Epithelial cell of proximal tubule (primary cell): ENCODE data around the gene EPOP. TPM values are rescaled to one million over a fixed set of nuclear protein-coding genes. Genes with fewer than 3 reads are reported as not detected.

Experiments
- total RNA-seq: library from RNA; depleted of rRNA; stranded (reverse); fragments of >200 nt; gene quantifications from 2 replicates; pipeline ENCODE4 v1.2.3, GENCODE V29; 2015

Gene EPOP
- total RNA-seq, 1 donor from 2014 or later, result 4.1 TPM

Other genes with a start within 250 kb of the EPOP start
- 28.4 and 42.3 TPM in 2 replicates for gene ARHGAP23, start 246.5 kb downstream of the EPOP start, total RNA-seq
- gene SRCIN1, start 69.0 kb downstream of the EPOP start, total RNA-seq, result 0.07 and 2.1 TPM in 2 replicates
- 25.0 and 34.2 TPM in 2 replicates for gene MLLT6, start 30.3 kb upstream of the EPOP start, total RNA-seq
- gene CISD3, start 55.4 kb upstream of the EPOP start, total RNA-seq, result 9.4 and 19.3 TPM in 2 replicates
- 6.1 and 7.6 TPM in 2 replicates for gene PCGF2, start 73.4 kb upstream of the EPOP start, total RNA-seq
- 311 and 436 TPM in 2 replicates for gene PSMB3, start 77.8 kb upstream of the EPOP start, total RNA-seq
- gene PIP4K2B, start 124.6 kb upstream of the EPOP start, total RNA-seq, result 20.9 and 39.0 TPM in 2 replicates
- 9.6 and 13.9 TPM in 2 replicates for gene CWC25, start 150.4 kb upstream of the EPOP start, total RNA-seq
- 1,471 and 1,718 TPM in 2 replicates for gene RPL23, start 178.8 kb upstream of the EPOP start, total RNA-seq
- gene LASP1, start 195.1 kb upstream of the EPOP start, total RNA-seq, result 261 and 308 TPM in 2 replicates